Muscle layer of colon (tissue), 2 donors: ENCODE data around the gene COPB1.

Source experiments
- H3K27ac ChIP-seq: one replicate; pipeline ENCODE4 v1.7.0; 2013; ENCODE audit warnings: low read depth, mild to moderate bottlenecking, low read length, moderate library complexity
- H3K27me3 ChIP-seq, 2 donors: one replicate each; pipeline ENCODE4 v1.7.0; 2013; ENCODE audit warnings: low read length in 2 of 2, mild to moderate bottlenecking in 2 of 2; ENCODE audit not compliant: insufficient read depth in 2 of 2, control insufficient read depth in 1 of 2
- H3K36me3 ChIP-seq: one replicate; pipeline ENCODE4 v1.7.0; 2013; ENCODE audit warnings: mild to moderate bottlenecking, low read length; ENCODE audit not compliant: insufficient read depth
- H3K4me1 ChIP-seq: one replicate; pipeline ENCODE4 v1.7.0; 2013; ENCODE audit warnings: mild to moderate bottlenecking, low read length; ENCODE audit not compliant: insufficient read depth
- H3K4me3 ChIP-seq, 2 donors: one replicate each; pipeline ENCODE4 v1.7.0; 2013; ENCODE audit warnings: low read length in 2 of 2, low read depth in 1 of 2, mild to moderate bottlenecking in 1 of 2, moderate library complexity in 1 of 2
- H3K9ac ChIP-seq: one replicate; pipeline ENCODE4 v1.7.0; 2013; ENCODE audit warnings: low read length
- H3K9me3 ChIP-seq: one replicate; pipeline ENCODE4 v1.7.0; 2013; ENCODE audit warnings: mild to moderate bottlenecking, low read length
- donor health status: abdominal sarcoma.
- donor health status: Adenocarcinoma of cecum.

COPB1 gene

DNA sequence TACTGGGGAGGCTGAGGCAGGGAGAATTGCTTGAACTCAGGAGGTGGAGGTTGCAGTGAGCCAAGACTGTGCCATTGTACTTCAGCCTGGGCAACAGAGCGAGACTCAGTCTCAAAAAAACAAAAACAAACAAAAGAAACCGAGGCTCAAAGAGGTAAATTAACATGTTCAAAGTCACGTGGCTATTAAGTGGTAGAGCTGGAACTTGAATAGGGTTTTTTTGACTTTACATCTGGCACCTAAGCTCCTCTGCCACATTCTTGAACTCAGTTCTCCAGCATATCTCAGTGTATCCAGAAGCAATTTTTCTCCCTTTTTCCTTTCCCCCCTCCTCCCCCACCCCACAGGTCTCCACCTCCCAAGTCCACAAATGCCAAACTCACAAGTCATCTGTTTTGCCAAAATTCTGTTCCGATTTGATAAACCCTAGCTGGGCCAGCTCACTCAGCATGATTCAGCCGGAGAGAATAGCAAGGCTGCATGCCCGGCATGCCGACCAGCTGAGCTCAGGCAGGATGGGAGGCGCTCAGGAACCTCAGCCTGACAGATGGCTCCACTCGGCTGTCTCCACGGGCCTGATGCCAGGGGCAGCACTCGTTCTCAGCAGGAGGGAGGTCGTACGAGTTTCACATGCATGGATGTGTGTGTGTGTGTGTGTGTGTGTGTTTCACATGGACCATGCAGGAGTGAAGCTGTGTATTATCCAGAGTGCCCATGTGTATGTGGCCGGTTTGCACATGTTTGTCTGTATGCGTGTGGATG lies 77.4 kb downstream of the COPB1 start:
- no peaks in the 10 kb centered on the region for H3K9me3 ChIP-seq
- no peaks in the 10 kb centered on the region for H3K27me3 ChIP-seq
- H3K27ac ChIP-seq, result no peak overlapping the region
- H3K4me3 ChIP-seq, result peak overlapping the region in 1 of 2 donors; percentile 37
- H3K9ac ChIP-seq, result no peak overlapping the region
- H3K4me1 ChIP-seq, result peaks cover 29% of the 10 kb centered on the region
- no peaks in the 10 kb centered on the region for H3K36me3 ChIP-seq

DNA sequence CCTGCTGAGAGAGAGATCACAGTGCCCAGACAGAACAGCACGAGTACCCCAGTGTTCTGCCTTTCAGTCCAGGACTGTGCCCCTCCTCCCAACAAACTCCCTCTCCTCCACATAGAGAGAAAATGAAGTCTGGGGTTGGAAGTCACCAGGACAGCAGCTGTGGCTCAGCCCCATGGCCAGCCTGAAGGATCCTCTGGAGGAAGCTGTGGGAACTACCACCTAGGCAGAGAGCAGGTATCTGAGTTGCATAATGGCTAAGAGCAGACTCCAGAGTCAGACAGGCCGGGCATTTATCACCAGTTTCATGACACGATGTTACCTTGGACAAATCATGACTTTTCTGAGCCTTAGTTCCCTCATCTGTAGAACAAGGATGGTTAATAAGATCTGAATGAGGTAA lies 79.4 kb downstream of the COPB1 start:
- H3K4me3 ChIP-seq, result no peak overlapping the region
- peaks cover 34% of the 10 kb centered on the region for H3K4me1 ChIP-seq
- H3K36me3 ChIP-seq, result no peaks in the 10 kb centered on the region
- H3K9ac ChIP-seq, result no peak overlapping the region
- H3K27me3 ChIP-seq, result no peaks in the 10 kb centered on the region
- no peaks in the 10 kb centered on the region for H3K9me3 ChIP-seq
- no peak overlapping the region for H3K27ac ChIP-seq

DNA sequence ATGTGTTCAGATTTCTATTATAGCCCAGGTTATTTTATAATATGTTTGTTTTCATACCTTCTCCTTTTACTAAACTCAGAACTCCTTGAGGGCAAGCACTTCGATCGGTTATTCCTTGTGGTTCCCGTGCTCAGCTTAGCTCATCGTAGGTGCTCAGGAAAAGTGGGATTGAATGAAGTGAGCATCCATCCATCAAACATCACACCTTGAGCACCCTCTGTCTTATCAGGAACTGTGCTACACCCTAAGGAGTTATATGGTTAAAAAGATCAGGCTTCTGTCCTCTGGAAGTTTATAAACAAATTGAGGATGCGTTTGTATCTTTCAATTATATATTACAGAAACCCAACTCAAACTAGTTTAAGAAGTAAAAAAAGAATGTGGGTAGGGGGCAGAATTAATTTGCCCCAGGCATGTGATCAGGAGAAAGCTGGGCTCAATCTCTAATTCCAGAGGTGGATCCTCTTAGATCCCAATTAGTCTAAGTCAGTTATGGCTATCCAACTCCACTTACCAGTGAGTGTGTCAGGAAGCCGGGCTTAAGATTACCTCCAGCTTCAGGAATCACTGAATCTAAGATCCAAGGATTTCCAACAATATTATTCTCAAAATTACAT lies 80.7 kb downstream of the COPB1 start:
- H3K4me3 ChIP-seq, result no peak overlapping the region
- H3K4me1 ChIP-seq, result peaks cover 34% of the 10 kb centered on the region
- H3K36me3 ChIP-seq, result no peaks in the 10 kb centered on the region
- no peaks in the 10 kb centered on the region for H3K9me3 ChIP-seq
- no peak overlapping the region for H3K9ac ChIP-seq
- H3K27me3 ChIP-seq, result no peaks in the 10 kb centered on the region
- no peak overlapping the region for H3K27ac ChIP-seq

DNA sequence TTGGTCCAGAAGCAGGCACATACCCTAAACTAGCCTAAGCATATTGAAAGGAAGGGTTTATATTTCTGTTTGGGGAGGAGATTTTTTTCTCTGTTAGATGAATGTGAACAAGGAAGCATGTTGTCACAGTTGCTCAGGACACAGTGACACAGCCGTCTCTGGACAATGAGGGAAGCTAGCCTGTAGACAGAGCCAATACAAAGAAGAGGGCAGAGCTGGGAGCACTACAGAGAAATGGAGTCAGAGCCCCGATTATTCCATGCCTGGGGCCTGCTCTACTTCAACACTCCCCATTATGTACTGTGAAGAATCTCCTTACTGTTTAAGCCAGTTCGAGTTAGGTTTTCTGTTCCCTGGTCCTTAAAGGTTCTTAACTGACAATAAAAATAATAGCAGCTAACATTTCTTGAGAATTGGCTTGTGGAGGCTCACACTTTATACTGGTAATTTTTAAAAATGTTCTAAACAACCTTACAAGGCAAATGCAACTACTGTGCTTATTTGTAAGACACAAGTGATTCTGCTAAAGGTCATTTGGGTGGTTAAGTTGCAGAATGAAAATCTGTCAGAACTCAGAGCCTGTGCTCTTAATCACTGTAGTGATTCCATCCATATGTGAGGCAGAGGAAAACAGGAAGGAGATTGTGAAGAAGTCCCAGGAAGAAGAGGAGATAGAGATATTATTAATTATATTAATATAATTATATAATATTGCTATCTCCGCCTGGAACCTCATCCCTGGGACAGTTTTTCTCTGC lies 81.8 kb downstream of the COPB1 start:
- H3K4me1 ChIP-seq, result peaks cover 25% of the 10 kb centered on the region
- no peak overlapping the region for H3K9ac ChIP-seq
- peak overlapping the region; percentile 36 for H3K27ac ChIP-seq
- H3K4me3 ChIP-seq, result no peak overlapping the region
- H3K36me3 ChIP-seq, result no peaks in the 10 kb centered on the region
- H3K9me3 ChIP-seq, result no peaks in the 10 kb centered on the region
- H3K27me3 ChIP-seq, result no peaks in the 10 kb centered on the region

DNA sequence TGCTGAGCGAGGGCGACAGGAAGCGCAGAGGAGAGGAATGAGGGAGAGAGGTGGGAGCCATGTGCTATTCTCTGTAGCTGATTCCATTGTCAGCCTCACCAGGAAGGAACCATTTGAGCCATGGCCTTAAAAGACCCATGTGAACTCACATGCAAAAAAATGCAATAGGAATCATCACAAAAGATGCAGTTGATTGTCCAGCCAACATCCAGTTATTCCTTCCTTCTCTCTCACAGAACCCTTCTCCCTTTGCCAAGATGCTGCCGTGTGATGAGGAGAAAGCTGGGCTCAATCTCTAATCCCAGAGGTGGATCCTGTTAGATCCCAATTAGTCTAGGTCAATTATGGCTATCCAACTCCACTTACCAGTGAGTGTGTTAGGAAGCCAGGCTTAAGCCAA lies 82.4 kb downstream of the COPB1 start:
- Histone ChIP-seq H3K9me3 (no peaks in the 10 kb centered on the region), H3K4me3 (no peak overlapping the region), H3K27me3 (no peaks in the 10 kb centered on the region), H3K9ac (no peak overlapping the region), H3K4me1 (peaks cover 18% of the 10 kb centered on the region), H3K27ac (peak overlapping the region; percentile 36), H3K36me3 (no peaks in the 10 kb centered on the region)

DNA sequence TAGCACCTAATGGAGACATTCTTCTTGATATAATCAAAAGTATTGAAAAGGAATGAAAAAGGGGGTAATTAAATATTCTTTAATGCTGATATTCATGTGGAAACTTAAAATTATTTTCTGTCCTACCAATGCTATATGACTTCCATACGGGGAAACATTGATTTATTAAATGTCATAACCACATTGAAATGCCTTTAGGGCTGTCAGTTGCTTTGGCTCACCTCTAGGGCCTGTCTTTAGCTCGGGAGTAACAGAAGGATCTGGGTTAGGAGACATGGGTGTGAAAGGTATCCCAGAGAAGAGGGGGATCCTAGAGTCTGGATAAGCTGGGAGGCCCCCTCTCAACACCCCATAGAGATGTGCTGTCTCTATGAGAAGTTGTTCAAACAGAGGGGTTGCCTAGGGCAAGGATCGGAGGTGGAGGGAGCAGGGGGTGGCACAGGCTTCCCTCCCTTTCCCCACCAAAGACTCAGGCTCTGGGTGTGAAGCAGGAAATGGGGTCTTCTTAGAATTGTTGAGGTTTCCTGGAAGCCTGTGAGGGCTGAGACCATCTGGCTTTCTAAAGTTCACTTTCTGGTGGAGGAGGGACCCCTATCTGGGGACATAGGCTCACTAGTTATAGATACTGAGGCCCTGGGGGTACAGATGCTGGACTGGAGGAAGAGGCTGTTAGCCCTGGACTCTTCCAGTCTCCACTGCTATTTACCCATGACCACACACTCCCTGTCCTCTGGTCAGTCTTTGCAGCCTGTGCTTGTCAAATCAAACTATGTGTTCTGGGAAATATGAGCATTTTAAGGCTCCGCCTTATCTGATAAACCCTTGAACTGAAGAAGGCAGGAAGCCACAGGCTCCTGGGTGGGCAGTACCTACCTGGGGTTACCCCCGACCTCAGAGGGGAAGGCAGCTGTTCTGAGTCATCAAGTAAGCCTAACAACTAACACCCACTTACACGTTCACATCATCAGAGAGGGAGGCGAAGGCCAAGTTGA lies 84.8 kb downstream of the COPB1 start:
- Histone ChIP-seq H3K36me3 (no peaks in the 10 kb centered on the region), H3K27me3 (no peaks in the 10 kb centered on the region), H3K4me3 (no peak overlapping the region), H3K9ac (no peak overlapping the region), H3K27ac (no peak overlapping the region), H3K4me1 (peaks cover 10% of the 10 kb centered on the region), H3K9me3 (no peaks in the 10 kb centered on the region)

DNA sequence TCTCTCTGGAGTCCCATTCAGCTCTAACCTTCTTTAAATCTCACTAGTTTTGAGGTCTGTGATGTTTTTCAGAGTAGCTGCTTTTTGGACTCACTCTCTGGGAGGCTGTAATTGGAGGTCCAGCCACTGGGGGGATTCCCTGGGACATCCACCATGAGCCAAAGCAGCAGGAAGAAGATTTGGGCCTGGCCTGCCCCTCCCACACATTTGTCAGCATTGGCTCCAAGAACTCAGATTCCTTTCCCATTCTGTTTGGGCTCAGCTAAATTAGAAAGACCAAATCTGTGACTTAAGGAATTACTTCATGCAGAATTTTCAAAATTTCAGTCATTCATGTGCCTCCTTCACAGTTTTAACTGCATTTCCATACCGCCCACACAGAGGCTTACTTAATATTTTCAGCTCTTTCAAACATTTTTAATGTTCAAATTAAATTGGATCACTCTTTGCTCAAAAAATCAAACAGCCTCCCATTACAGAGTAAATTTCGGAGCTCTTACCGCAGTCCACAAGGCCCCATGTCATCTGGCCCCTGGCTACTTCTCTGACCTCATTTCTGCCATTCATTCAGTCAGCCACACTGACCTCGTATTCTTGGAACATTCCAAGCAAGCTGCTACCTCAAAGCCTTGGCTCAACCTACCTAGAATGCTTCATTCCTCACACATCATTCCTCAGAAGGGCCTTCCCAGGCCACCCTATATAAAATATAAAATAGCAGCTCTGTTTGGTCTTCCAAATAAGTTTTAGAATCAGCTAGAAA lies 86.1 kb downstream of the COPB1 start:
- Histone ChIP-seq H3K4me3 (no peak overlapping the region), H3K27ac (no peak overlapping the region), H3K4me1 (peaks cover 10% of the 10 kb centered on the region), H3K9me3 (no peaks in the 10 kb centered on the region), H3K27me3 (no peaks in the 10 kb centered on the region), H3K9ac (no peak overlapping the region), H3K36me3 (no peaks in the 10 kb centered on the region)

DNA sequence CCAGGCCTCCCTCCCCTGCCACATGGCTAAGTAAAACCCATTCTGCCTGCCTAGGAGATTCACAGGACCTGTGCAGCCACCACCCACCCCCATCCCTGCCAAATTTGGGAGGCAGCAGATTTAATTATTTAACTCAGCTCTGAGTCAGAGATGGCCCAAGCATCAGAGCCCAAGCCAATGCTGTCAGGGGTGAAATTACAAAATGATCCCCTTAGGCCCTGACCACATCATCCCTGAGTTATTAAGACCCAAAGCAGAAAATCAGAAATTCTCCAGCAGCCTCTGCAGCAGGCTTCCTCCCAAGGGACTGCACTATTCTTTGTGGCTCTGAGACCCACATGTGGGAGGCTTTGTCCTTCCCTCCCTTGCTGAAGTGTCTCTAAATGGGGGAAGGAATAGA lies 87.8 kb downstream of the COPB1 start:
- Histone ChIP-seq H3K36me3 (no peaks in the 10 kb centered on the region), H3K9me3 (no peaks in the 10 kb centered on the region), H3K4me3 (no peak overlapping the region), H3K27me3 (no peaks in the 10 kb centered on the region), H3K4me1 (peaks cover 1% of the 10 kb centered on the region), H3K9ac (no peak overlapping the region), H3K27ac (no peak overlapping the region)

DNA sequence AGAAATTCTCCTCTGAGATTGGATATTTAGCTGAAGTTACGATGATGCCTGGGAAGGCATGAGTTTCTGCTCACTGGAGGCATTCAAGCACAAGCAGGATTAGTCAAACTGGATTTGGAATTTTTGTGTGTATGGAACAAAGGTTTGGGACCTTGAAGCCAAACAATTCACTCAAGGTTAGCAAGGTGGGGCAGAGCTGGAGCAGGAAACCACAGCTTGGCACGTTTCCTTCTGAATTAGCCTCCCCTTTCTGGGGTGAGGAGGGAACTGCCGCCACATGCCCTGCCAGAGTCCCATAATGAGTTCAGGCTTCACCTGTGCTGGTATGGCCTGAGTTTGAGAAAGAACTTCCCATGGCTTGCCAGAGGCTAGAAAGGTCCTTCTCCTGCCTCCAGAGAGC lies 89.7 kb downstream of the COPB1 start:
- Histone ChIP-seq H3K4me1 (no peaks in the 10 kb centered on the region), H3K4me3 (no peak overlapping the region), H3K27me3 (no peaks in the 10 kb centered on the region), H3K36me3 (no peaks in the 10 kb centered on the region), H3K9me3 (no peaks in the 10 kb centered on the region), H3K27ac (no peak overlapping the region), H3K9ac (no peak overlapping the region)

DNA sequence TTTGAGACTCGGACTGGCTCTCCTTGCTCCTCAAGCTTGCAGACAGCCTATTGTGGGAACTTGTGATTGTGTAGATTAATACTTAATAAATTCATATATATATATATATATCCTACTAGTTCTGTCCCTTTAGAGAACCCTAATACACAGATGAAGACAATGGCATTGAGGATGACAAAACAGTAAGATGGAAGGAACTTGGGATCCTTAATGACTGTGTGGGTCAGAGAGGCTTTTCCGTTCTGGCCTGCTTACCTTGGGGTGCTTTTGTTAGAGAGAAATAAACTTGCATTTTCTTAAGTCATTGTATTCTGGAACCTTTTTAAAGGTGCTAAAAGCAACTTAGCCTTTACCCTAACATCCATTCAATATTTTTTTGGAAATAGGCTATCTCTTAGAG lies 91.0 kb downstream of the COPB1 start:
- H3K9ac ChIP-seq, result no peak overlapping the region
- H3K4me1 ChIP-seq, result no peaks in the 10 kb centered on the region
- H3K27me3 ChIP-seq, result no peaks in the 10 kb centered on the region
- H3K9me3 ChIP-seq, result no peaks in the 10 kb centered on the region
- no peak overlapping the region for H3K27ac ChIP-seq
- H3K4me3 ChIP-seq, result no peak overlapping the region
- no peaks in the 10 kb centered on the region for H3K36me3 ChIP-seq
